ENCODE results near the gene UTF1.

The UTF1 gene, protein sequence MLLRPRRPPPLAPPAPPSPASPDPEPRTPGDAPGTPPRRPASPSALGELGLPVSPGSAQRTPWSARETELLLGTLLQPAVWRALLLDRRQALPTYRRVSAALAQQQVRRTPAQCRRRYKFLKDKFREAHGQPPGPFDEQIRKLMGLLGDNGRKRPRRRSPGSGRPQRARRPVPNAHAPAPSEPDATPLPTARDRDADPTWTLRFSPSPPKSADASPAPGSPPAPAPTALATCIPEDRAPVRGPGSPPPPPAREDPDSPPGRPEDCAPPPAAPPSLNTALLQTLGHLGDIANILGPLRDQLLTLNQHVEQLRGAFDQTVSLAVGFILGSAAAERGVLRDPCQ

DNA sequence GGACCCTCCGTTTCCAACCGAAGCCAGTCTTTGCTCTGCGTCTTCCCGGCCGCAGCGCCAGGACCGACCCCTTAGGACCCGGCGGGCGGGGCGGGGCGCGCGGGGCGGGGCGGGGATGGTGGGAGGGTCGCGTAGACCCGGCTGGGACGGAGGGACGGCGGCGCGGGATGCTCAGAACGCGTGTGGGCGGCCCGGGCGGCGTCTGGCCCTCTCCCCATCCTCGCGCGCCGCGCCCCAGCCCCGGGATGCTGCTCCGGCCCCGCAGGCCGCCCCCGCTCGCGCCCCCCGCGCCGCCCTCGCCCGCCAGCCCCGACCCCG is at the start of gene UTF1:
UTF1 (plus strand) TSS at position 174 of the 318 bp plus-strand sequence; CDS start at position 246, 72 bp downstream.
- no peak for DNase-seq (ENCODE audit: low read depth)

DNA sequence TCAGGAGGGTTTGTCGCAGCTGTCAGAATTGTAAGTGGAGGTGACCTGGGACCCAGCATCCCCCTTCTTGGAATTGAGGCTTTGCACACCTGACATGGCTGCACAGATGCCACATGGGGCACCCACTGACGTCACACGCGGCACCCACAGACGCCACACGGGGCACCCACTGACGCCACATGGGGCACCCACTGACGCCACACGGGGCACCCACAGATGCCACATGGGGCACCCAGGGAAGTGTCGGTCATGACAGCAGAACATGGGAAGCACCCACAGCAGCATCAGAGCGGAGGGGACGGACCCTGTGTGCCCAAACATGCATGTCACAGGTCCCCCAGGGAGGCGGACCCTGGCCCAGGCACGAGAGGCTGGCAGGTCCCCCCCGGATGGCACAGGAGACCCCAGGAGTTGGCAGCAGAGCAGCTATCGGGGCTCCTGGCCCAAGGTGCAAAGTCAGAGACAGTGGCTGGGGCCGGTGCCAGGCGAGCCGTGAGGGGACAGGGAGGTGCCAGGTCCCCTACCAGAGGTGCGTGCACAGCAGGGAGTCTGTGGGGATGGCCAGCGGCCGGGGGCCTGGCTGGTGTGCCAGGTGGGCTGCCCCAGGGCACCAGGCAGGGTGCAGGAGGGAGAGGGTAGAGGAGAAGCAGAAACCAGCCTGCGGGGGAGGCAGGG is 48.9 kb upstream of the UTF1 start:
- no peak for DNase-seq (ENCODE audit: low read depth)

DNA sequence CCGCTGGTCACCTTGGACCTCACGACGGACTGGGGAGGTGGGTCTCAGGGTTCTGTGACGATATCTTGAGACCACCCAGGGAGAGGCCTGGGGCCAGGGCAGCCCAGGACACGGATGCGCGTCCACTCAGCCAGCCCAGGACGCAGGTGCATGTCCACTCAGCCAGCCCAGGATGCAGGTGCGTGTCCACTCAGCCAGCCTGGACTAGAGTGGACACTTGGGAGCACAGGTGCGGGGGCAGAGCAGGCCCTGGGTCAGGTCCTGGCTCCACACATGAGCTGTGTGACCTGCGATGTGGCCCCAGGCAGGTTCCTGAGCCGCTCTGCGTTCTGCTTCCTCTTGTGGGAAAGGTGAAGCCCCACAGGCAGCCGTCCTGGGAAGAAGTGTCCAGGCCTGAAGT is 47.8 kb upstream of the UTF1 start:
- DNase-seq (ENCODE audit: low read depth): no peak

DNA sequence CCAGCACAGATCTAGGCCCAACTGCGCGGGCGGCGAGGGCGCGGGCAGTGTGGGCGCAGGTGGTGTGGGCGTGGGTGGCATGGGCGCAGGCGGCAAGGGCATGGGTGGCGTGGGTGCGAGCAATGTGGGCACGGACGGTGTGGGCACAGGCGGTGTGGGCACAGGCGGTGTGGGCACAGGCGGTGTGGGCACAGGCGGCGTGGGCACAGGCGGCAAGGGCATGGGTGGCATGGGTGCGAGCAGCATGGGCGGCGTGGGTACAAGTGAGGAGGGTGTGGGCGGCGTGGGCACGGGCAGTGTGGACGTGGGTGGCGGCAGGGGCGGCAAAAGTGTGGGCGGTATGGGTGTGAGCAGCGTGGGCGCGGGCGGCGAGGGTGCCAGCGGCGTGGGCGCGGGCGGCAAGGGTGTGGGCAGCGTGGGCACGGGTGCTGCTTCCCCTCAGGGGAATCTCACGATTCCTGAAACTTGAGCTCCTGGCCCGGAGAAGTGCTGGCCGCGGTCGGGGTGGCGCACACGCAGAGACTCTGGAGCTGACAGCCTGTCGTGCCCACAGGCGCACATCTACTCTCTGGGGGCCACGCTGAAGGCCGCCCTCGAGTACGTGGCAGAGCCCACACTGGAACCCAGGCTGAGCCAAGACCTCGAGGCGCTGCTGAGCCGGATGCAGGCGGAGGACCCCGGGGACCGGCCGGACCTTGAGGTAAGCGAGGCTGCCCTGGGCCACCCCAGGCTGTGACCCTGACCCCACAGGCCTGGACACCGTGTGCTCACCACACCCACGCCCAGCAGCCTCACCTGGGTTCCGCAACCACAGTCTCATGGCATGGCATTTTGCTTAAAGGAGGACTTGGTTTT is 47.0 kb upstream of the UTF1 start:
- no peak for DNase-seq (ENCODE audit: low read depth)

DNA sequence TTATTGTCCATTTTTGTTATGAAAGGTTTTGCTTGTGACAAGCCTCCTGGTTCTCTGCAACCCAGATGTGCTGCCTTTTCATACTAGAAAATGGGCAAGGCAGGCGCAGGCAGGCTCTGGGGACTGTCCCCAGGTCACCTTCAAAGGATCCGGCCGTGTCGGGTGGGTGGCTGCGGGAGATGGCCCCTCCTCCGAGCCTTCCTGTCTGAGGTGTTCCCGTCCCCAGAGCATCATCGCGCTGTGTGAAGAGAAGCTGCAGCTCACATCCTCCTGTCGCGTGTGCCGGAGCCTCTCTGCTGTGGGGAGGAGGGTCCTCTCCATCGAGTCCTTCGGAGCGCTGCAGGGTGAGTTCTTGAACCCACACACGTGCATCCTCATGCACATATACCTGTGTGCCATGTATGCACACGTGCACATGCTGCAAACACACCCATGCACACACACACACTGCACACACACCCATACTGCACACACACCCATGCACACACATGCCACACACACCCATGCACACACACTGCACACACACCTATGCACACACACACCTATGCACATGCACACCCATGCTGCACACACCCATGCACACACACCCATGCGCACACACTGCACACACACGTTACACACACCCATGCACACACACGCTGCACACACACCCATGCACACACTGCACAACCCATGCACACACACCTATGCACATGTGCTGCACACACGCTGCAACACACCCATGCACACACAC is 46.2 kb upstream of the UTF1 start:
- DNase-seq (ENCODE audit: low read depth): no peak

DNA sequence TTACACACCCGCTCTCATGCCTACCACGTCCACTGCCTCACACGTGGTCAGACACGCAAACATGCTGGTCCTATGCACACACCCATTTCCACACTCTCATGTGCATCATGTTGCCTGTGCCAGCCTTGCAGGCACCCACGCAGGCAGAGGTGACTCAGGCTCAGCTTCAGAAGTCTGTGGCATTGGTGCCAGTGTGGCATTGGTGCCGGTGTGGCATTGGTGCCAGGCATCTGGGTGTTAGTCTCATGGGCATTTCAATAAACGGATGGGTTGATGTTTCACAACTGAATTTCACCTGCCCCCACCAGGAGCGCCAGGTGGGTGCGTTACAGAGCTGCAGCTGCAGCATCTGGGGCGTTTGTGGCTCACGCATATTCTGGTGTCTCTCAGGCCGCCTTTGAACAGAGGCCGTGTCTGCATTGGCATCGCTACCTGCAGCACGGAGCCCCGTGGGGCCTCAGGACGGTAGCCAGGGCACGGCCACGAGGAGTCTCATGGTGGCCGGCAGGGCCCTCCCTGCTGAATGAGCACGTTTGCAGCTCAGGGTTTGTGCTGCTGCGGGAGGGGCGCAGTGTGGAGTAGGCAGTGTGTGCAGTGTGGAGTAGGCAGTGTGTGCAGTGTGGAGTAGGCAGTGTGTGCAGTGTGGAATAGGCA is 45.3 kb upstream of the UTF1 start:
- DNase-seq (ENCODE audit: low read depth): no peak

DNA sequence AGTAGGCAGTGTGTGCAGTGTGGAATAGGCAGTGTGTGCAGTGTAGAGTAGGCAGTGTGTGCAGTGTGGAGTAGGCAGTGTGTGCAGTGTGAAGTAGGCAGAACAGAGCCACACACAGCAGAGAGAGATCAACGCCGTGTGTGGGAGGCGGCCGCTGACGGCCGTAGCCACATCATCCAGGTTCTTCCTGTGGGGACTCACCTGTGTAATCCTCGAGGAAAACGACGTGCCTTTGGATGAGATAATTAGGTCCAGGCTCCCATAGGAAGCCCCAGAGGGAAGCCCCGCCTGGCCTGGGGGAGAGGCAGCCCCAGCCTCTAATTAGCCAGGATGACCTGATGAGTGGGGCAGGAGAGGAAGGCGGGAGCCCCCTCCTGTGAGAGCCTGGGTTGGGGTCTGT is 44.6 kb upstream of the UTF1 start:
- no peak for DNase-seq (ENCODE audit: low read depth)

DNA sequence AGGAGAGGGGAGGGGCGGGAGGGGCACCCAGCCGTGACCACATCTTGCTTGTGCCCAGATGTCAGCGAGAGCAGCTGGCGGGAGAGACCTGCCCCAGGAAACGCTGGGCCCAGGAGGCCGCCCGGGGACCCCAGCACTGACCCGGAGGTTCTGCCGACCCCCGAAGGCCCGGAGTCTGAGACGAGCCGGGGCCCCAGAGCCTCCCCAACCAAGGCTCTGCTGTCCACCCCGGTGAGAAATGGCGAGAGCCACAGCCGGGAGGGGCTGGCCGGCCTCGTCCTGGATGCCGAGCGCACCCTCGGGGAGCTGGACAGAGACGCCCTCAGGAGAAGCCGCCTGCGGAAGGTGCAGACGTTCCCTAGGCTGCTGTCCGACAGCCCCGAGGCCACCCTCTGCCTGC is 44.1 kb upstream of the UTF1 start:
- DNase-seq (ENCODE audit: low read depth): no peak

DNA sequence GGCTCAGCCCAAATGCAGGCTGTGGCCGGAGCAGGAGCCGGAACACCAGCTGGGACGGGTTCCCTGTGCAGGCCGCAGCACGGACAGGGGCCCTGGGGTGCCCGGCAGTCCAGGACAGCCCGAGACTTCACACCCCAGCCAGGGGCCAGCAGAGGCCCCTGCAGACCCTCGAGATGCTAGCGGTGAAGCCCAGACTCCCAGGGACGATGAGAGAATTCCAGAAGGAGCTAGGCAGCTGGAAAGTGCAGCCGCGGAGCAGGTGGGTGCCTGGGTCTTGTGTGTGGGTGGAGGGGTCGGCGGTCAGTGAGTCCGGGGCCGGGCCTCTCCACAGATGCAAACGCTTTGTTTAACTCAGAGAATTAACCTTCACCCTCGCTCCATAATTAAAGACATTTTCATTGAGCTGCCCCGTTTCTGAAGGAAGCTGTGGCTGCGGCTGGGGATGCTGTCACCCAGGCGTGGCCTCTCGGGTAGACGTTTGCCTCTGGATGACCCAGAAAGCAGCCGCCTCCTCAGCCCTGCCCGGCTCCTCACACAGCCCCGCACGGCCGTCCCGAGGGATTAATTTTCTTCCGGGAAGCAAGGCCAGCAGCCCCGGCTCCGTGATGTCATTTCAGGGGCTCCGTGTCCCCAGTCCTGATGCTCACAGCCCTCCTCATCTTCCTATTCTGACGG is 43.5 kb upstream of the UTF1 start:
- DNase-seq (ENCODE audit: low read depth): no peak

DNA sequence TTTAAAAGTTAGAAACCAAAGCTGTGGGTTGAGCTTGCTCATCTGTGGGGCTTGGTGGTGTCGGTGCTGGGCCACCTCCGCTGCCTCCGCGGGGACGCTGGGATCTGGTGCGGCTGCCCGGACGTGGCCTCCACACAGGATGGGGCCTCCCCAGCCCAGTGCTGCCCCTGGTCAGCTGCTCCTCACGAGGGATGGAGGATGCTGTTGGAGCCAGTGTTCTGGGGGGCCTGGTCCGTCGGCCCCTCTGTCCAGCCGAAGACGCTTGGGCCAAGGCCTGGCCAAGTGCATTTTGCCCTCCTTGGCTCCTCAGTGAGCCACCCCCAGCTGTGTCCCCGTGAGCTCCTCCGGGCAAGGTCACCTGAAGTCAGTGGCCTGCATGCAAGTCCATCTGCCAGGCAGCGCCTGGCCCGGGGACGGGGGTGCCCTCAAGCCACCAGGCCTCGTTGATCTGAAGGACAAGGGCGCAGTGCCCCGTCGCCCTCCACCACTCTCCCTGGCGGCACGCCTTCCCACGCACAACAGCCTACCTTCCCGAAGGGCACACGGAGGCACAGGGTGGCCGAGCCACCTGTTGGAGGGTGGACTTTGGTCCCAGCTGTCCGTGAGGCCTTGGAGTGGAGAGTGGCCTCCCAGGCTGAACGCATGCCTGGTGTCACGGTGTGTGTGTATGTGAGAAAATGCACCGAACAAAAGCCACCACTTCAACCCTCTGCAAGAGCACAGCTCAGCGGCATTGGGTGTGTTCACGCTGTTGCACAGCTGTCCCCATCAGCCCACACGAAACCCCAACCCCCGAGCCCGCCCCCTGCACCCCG is 42.7 kb upstream of the UTF1 start:
- DNase-seq (ENCODE audit: low read depth): no peak

DNA sequence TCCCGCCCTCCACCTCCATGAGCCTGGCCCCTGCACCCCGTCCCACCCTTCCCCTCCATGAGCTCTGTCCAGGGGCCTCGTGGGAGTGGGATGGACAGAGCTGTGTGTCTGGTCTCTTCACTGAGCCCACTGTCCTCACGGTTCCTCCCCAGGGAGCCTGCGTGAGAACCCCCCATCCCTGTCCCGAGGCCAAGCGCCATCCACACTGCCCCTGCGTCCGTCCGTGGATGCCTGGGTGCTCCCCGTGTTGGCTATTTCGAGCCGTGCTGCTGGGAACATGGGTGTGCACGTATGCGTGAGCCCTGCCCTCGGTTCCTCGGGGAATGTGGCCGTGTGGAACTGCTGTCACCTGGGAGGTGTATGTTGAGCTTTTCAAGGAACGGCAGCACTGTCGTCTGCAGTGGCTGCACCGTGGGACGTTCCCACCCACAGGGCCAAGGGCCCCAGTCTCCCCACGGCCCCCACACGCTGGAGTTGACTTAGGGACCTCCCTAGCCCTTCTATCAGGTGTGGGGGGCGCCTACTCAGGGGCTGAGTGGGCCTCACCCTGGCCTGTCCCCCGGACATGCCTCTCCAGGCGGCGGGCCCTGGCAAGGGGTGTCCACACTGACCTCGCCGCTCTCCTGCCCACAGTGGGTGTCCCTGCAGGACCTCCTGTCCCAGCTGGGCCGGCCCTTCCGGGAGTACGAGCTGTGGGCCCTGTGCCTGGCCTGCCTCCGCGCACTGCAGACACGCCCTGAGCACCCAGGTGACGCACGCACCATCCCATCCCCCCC is 41.9 kb upstream of the UTF1 start:
- DNase-seq (ENCODE audit: low read depth): no peak

DNA sequence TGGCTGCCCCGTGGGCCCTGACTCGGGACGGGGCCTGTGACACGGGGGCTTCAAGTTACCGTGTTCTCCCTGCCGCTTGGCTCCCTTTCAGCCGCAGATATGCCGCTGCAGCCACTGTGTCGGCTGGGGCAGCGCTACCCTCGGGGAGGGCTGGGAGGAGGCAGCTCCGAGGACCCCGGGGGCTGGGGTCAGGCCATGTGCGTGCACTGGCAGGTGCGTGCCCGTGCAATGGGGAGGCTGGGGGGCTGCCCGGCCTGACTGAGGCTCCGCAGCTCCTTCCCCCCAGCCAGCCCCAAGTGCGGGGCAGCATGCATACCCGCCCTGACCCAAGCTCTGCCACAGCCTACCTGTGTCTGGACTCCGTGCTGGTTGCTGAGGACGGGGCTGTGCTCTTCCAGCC is 40.8 kb upstream of the UTF1 start:
- DNase-seq (ENCODE audit: low read depth): no peak

DNA sequence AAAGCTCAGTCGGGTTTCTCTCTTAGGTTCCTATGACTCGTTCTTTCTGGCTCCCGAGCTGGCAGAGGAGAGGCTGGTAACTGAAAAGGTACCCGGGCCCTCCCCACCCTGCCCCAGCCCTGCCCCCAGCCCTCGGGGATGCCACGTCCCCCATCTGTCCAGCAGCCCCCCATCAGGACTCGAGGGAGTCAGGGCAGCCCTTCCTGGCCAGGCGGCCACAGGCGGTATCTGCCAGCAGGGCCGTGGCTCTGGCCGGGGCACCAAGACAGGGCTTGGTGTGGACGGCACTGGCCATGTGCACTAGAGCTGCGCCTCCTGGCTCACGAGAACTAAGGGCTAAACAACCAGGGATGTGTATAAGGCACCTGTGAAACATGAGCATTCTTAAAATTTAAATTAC is 40.3 kb upstream of the UTF1 start:
- no peak for DNase-seq (ENCODE audit: low read depth)

DNA sequence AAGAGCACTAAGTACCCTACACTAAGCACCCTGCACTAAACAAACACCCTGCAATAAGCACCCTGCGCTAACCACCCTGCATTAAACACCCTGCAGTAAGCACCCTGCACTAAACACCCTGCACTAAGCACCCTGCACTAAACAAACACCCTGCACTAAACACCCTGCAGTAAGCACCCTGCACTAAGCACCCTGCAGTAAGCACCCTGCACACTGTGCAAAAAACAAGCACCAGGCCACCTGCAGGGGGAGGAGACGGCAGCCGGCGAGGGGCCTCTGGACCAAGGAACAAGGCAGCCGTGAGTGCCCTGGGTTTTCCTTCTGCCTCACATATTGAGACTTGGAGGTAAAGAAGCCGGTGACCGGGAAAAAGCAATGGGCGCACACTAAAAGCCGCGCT is 39.8 kb upstream of the UTF1 start:
- no peak for DNase-seq (ENCODE audit: low read depth)

DNA sequence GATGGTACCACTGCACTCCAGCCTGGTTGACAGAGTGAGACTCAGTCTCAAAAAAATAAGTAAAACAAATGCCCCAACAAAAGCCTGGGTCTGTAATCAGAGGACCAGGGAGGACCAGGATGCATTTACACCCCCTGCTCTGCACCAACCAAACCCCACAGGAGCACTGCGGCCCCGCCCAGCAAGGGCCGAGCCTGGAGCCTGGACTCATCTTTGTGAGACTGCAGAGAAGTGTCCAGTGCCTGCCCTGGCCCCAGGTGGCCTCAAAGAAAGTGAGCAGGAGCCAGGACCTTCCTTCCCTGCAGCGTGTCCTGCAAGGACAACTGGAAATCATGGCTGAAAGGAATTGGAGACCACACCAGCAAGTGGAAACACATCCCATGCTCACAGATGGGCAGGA is 38.4 kb upstream of the UTF1 start:
- no peak for DNase-seq (ENCODE audit: low read depth)

DNA sequence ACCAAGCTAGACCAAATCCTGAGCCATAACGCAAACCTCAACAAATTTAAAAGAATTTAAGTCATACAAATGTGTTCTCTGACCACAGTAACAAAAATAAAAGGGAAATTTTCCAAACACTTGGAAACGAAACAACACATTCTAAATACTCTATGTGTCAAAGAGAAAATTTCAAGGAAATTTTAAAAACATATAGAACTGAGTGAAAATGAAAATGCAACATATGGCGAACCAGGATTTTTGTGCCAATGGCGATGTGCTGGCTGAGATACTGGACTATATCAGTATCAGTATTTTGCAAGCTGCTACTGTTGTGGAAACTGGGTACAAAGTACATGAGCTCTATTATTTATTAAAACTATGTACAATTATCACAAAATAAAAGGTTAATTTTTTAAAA is 35.9 kb upstream of the UTF1 start:
- no peak for DNase-seq (ENCODE audit: low read depth)

DNA sequence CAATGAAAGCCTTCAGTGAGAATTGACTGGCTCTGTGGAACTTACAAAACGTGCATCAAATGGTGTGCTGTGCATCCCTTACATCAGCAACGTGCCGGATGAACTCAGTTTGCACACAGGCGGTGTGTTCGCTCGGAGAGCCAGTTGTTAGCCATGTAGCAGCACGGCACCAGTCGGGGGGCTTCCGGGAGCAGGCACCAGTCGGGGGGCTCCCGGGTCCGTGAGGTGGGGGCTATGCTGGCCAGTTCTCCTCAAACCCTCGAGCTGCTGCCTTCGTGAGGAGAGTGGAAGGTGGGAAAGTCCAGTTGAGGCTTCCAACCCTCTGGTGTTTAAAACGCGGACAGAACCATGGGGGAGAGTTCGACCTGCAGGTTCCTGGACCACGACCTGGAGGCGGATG is 34.9 kb upstream of the UTF1 start:
- no peak for DNase-seq (ENCODE audit: low read depth)

DNA sequence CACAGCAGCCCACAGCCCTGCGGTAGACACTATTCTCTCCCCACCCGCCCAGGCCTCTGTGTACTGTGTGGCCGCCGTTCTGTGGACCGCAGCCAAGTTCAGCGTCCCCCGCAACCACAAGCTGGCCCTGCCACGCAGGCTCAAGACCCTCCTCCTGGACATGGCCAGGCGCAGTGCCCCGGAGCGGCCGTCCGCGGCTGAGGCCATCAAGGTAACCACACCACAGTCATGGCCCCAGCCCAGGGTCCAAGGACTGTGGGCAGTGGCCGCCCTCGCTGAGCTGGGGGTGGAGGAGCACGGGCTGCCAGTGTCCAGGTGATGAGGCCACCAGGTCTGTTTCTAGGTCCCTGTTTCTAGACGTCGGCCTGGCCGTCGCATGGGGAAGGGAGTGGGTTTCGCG is 34.4 kb upstream of the UTF1 start:
- DNase-seq (ENCODE audit: low read depth): no peak

DNA sequence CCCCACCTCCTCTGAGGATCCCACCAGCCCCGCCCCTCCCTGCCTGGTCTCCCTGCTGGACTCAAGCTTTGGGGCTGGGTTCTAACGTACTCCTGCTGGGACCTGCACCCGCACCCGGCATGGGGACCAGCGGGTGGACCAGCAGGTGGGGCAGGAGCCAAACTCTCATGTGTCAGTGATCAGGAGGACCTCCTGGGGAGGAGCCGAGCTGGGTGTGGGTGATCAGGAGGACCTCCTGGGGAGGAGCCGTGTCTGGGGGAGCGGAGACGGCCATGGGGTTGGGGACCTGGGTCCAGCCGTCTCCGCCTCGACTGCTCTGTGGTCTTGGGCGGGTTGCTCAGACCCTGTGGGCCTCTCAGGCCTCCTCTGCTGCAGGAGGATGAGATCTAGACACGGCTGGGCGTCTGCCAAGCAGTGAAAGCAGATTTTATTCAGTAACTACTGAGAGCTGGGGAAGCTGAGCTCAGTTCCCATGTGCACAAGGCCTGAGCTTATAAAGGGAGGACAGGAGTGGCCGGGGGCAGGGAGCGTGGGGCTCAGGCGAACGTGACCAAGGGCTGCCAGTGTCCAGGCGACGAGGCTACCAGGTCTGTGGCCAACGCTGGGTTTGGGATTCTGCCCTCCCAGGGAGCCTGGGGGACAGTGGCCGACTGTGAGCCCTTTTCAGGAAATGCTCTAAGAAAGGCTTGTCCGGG is 33.6 kb upstream of the UTF1 start:
- DNase-seq (ENCODE audit: low read depth): no peak
